ENCODE measurements around the gene CC2D2B.
A peak's percentile ranks its signal among the peaks of the same experiment; 100 is the strongest.
"Not testable (repeated sequence)": the region's sequence is repeated elsewhere in the genome, so short reads cannot be mapped to it uniquely, and the experiment has no call there.

CC2D2B gene

GRCh38 chr10:96022739-96023138 is 115.0 kb downstream of the CC2D2B start:
- DNase-seq = no peak

- no peak for DNase-seq
Measured at GRCh38 chr10:96023168-96023567, 115.4 kb downstream of the CC2D2B start.

- DNase-seq = no peak
Measured at GRCh38 chr10:96025566-96025965, 117.8 kb downstream of the CC2D2B start.

- no peak for DNase-seq
Measured at GRCh38 chr10:96034625-96035024, 126.8 kb downstream of the CC2D2B start.

- DNase-seq = no peak
Measured at GRCh38 chr10:96038476-96039387, 131.0 kb downstream of the CC2D2B start.

- DNase-seq = no peak
Measured at GRCh38 chr10:96041146-96041545, 133.4 kb downstream of the CC2D2B start.

- peak; percentile 29 for DNase-seq
Measured at GRCh38 chr10:96043033-96043892, 135.5 kb downstream of the CC2D2B start, which contains the start of gene CCNJ. Gene CCNJ (plus strand): TSS chr10:96043583. CDS start chr10:96044394, 811 bp downstream.

- peak; percentile 8 for DNase-seq
Measured at GRCh38 chr10:96043893-96044715, 136.3 kb downstream of the CC2D2B start.

GRCh38 chr10:96044736-96045135 is 137.0 kb downstream of the CC2D2B start:
- DNase-seq = no peak

- DNase-seq = no peak
Measured at GRCh38 chr10:96046546-96046945, 138.8 kb downstream of the CC2D2B start.

GRCh38 chr10:96047004-96047649 is 139.4 kb downstream of the CC2D2B start:
- no peak for DNase-seq

- not testable (repeated sequence) for DNase-seq
Measured at GRCh38 chr10:96047925-96048324, 140.2 kb downstream of the CC2D2B start.

- DNase-seq = no peak
Measured at GRCh38 chr10:96049340-96049739, 141.6 kb downstream of the CC2D2B start.

GRCh38 chr10:96053985-96054384 is 146.2 kb downstream of the CC2D2B start:
- no peak for DNase-seq

GRCh38 chr10:96056787-96057186 is 149.0 kb downstream of the CC2D2B start:
- DNase-seq = no peak

- no peak for DNase-seq
Measured at GRCh38 chr10:96061232-96061631, 153.5 kb downstream of the CC2D2B start.

- no peak for DNase-seq
Measured at GRCh38 chr10:96072674-96073073, 164.9 kb downstream of the CC2D2B start.

- DNase-seq = no peak
Measured at GRCh38 chr10:96073722-96074121, 165.9 kb downstream of the CC2D2B start.

GRCh38 chr10:96074776-96075175 is 167.0 kb downstream of the CC2D2B start:
- no peak for DNase-seq

GRCh38 chr10:96075977-96076376 is 168.2 kb downstream of the CC2D2B start:
- DNase-seq = no peak

- DNase-seq = no peak
Measured at GRCh38 chr10:96077156-96077555, 169.4 kb downstream of the CC2D2B start.

- no peak for DNase-seq
Measured at GRCh38 chr10:96082153-96082552, 174.4 kb downstream of the CC2D2B start.
